ENCODE results near the gene CDKN1C.

The CDKN1C gene

GRCh38 chr11:2844116-2844842, 41.3 kb downstream of the CDKN1C start:
- H3K4me3 ChIP-seq (ENCODE audit: low read depth, low read length): no peak overlapping the region
- DNase-seq (ENCODE audit: low read depth): no peak
- TF ChIP-seq POLR2A (IDR thresholded peaks at IDR 0.05; ENCODE audit: extremely low read depth, insufficient read length) (no peak), MYC (IDR thresholded peaks at IDR 0.05; ENCODE audit: low read depth, low read length) (no peak), MAX (IDR thresholded peaks at IDR 0.05; ENCODE audit: low read depth, low read length) (no peak), CTCF (IDR thresholded peaks at IDR 0.05; ENCODE audit: low read depth, low read length) (no peak)

- DNase-seq (ENCODE audit: low read depth): no peak
- H3K4me3 ChIP-seq (ENCODE audit: low read depth, low read length): no peak overlapping the region
- TF ChIP-seq MYC (IDR thresholded peaks at IDR 0.05; ENCODE audit: low read depth, low read length): no peak
- no peak for TF ChIP-seq POLR2A (IDR thresholded peaks at IDR 0.05; ENCODE audit: extremely low read depth, insufficient read length)
- TF ChIP-seq CTCF (IDR thresholded peaks at IDR 0.05; ENCODE audit: low read depth, low read length): no peak
- TF ChIP-seq MAX (IDR thresholded peaks at IDR 0.05; ENCODE audit: low read depth, low read length): no peak
Observed at GRCh38 chr11:2843551-2843950, 42.0 kb downstream of the CDKN1C start.

- H3K4me3 ChIP-seq (ENCODE audit: low read depth, low read length): no peak overlapping the region
- TF ChIP-seq CTCF (IDR thresholded peaks at IDR 0.05; ENCODE audit: low read depth, low read length): no peak
- TF ChIP-seq MYC (IDR thresholded peaks at IDR 0.05; ENCODE audit: low read depth, low read length): no peak
- TF ChIP-seq MAX (IDR thresholded peaks at IDR 0.05; ENCODE audit: low read depth, low read length): no peak
- TF ChIP-seq POLR2A (IDR thresholded peaks at IDR 0.05; ENCODE audit: extremely low read depth, insufficient read length): no peak
- no peak for DNase-seq (ENCODE audit: low read depth)
Observed at GRCh38 chr11:2842876-2843275, 42.7 kb downstream of the CDKN1C start.

- TF ChIP-seq MYC (IDR thresholded peaks at IDR 0.05; ENCODE audit: low read depth, low read length) (no peak), CTCF (IDR thresholded peaks at IDR 0.05; ENCODE audit: low read depth, low read length) (no peak), MAX (IDR thresholded peaks at IDR 0.05; ENCODE audit: low read depth, low read length) (no peak), POLR2A (IDR thresholded peaks at IDR 0.05; ENCODE audit: extremely low read depth, insufficient read length) (no peak)
- DNase-seq (ENCODE audit: low read depth): no peak
- H3K4me3 ChIP-seq (ENCODE audit: low read depth, low read length): no peak overlapping the region
Observed at GRCh38 chr11:2841411-2842190, 44.0 kb downstream of the CDKN1C start.

- no peak overlapping the region for H3K4me3 ChIP-seq (ENCODE audit: low read depth, low read length)
- no peak for DNase-seq (ENCODE audit: low read depth)
- no peak for TF ChIP-seq CTCF (IDR thresholded peaks at IDR 0.05; ENCODE audit: low read depth, low read length)
- TF ChIP-seq MYC (IDR thresholded peaks at IDR 0.05; ENCODE audit: low read depth, low read length): no peak
- no peak for TF ChIP-seq POLR2A (IDR thresholded peaks at IDR 0.05; ENCODE audit: extremely low read depth, insufficient read length)
- no peak for TF ChIP-seq MAX (IDR thresholded peaks at IDR 0.05; ENCODE audit: low read depth, low read length)
Observed at GRCh38 chr11:2839395-2839943, 46.1 kb downstream of the CDKN1C start.
